HEK293 (cell line): Measurements from ENCODE around the gene SCAF1.
A peak's percentile ranks its signal among the peaks of the same experiment; 100 is the strongest.

Source experiments
- CTCF ChIA-PET: fragments of 350-600 bp; formaldehyde crosslinking; extraction: SDS; loops from one replicate; lab custom pipeline; 2021; ENCODE audit warnings: antibody characterized with exemption; lab: Yijun Ruan, JAX
- POLR2A ChIA-PET: fragments of 300-600 bp; formaldehyde crosslinking; extraction: SDS; loops from one replicate; lab custom pipeline; 2020; ENCODE audit warnings: antibody characterized with exemption, inconsistent platforms; lab: Yijun Ruan, JAX
- H3K27ac ChIP-seq: fragments of 200-500 bp; sonication (Bioruptor generic); 2 replicates; pipeline ENCODE4 v1.5.1; 2014; ENCODE audit warnings: low read depth, low read length, control low read depth, inconsistent platforms; ENCODE audit errors: extremely low read depth
- H3K36me3 ChIP-seq, 2 experiments: fragments of 200-500 bp in 1 of 2; sonication (Bioruptor generic) in 1 of 2; 1 replicate in 1 of 2; 2 replicates in 1 of 2; pipeline ENCODE4 v1.5.1; 2014 to 2017; ENCODE audit warnings: inconsistent platforms in 2 of 2, low read length in 2 of 2; ENCODE audit not compliant: control insufficient read depth in 2 of 2, insufficient read depth in 1 of 2
- H3K4me1 ChIP-seq: fragments of 200-500 bp; sonication (Bioruptor generic); 2 replicates; pipeline ENCODE4 v1.5.1; 2014; ENCODE audit warnings: mild to moderate bottlenecking, low read length, inconsistent platforms; ENCODE audit not compliant: control insufficient read depth, insufficient read depth
- H3K4me3 ChIP-seq: 2 replicates; pipeline ENCODE4 v1.5.1; 2011; ENCODE audit warnings: low read depth, mild to moderate bottlenecking, control low read depth, low read length, moderate library complexity
- H3K9me3 ChIP-seq: fragments of 200-500 bp; sonication (Bioruptor generic); 2 replicates; pipeline ENCODE4 v1.5.1; 2014; ENCODE audit warnings: low read depth, low read length, inconsistent platforms; ENCODE audit not compliant: control insufficient read depth, insufficient read depth
- BCL11A ChIP-seq: fragments of 450-650 bp; formaldehyde crosslinking; IDR thresholded peaks from 2 replicates; pipeline ENCODE4 v1.5.1; 2016; ENCODE audit warnings: low read depth, missing biosample characterization, missing genetic modification characterization
- FEZF1 ChIP-seq: fragments of 450-650 bp; formaldehyde crosslinking; IDR thresholded peaks from 2 replicates; pipeline ENCODE4 v1.5.1; 2016; ENCODE audit warnings: missing biosample characterization, missing genetic modification characterization
- GLIS2 ChIP-seq: fragments of 450-650 bp; formaldehyde crosslinking; IDR thresholded peaks from 2 replicates; pipeline ENCODE4 v1.5.1; 2016; ENCODE audit warnings: missing biosample characterization, missing genetic modification characterization
- PATZ1 ChIP-seq: fragments of 450-650 bp; formaldehyde crosslinking; IDR thresholded peaks from 2 replicates; pipeline ENCODE4 v1.5.1; 2016; ENCODE audit warnings: missing biosample characterization, missing genetic modification characterization
- PRDM10 ChIP-seq: fragments of 450-650 bp; formaldehyde crosslinking; IDR thresholded peaks from 2 replicates; pipeline ENCODE4 v1.5.1; 2016; ENCODE audit warnings: missing biosample characterization, missing genetic modification characterization
- PRDM4 ChIP-seq: fragments of 450-650 bp; formaldehyde crosslinking; IDR thresholded peaks from 2 replicates; pipeline ENCODE4 v1.5.1; 2017; ENCODE audit warnings: missing biosample characterization, missing genetic modification characterization
- SP7 ChIP-seq: fragments of 450-650 bp; formaldehyde crosslinking; IDR thresholded peaks from 2 replicates; pipeline ENCODE4 v1.5.1; 2016; ENCODE audit warnings: missing biosample characterization, missing genetic modification characterization
- ZBTB21 ChIP-seq: fragments of 450-650 bp; formaldehyde crosslinking; IDR thresholded peaks from 2 replicates; pipeline ENCODE4 v1.5.1; 2017; ENCODE audit warnings: missing biosample characterization, missing genetic modification characterization
- ZNF2 ChIP-seq: fragments of 450-650 bp; formaldehyde crosslinking; IDR thresholded peaks from 2 replicates; pipeline ENCODE4 v1.5.1; 2016; ENCODE audit warnings: missing biosample characterization, missing genetic modification characterization
- ZNF354C ChIP-seq: fragments of 450-650 bp; formaldehyde crosslinking; IDR thresholded peaks from 2 replicates; pipeline ENCODE4 v1.5.1; 2016; ENCODE audit warnings: missing biosample characterization, missing genetic modification characterization, low read depth, borderline replicate concordance
- ZNF416 ChIP-seq: fragments of 450-650 bp; formaldehyde crosslinking; IDR thresholded peaks from 2 replicates; pipeline ENCODE4 v1.5.1; 2016; ENCODE audit warnings: missing biosample characterization, missing genetic modification characterization
- ZNF513 ChIP-seq: fragments of 450-650 bp; IDR thresholded peaks from 2 replicates; pipeline ENCODE4 v1.5.1; 2018; ENCODE audit warnings: missing biosample characterization, missing genetic modification characterization
- ZNF530 ChIP-seq: fragments of 450-650 bp; formaldehyde crosslinking; IDR thresholded peaks from 2 replicates; pipeline ENCODE4 v1.5.1; 2016; ENCODE audit warnings: low read depth, missing biosample characterization, missing genetic modification characterization
- ZNF580 ChIP-seq: fragments of 450-650 bp; formaldehyde crosslinking; IDR thresholded peaks from 2 replicates; pipeline ENCODE4 v1.5.1; 2016; ENCODE audit warnings: missing biosample characterization, missing genetic modification characterization
- ZNF658 ChIP-seq: fragments of 450-650 bp; formaldehyde crosslinking; IDR thresholded peaks from 2 replicates; pipeline ENCODE4; 2016; ENCODE audit warnings: missing biosample characterization, missing genetic modification characterization
- ZNF791 ChIP-seq: fragments of 450-650 bp; formaldehyde crosslinking; IDR thresholded peaks from 2 replicates; pipeline ENCODE4 v1.5.1; 2016; ENCODE audit warnings: missing biosample characterization, missing genetic modification characterization
- ZNF830 ChIP-seq: fragments of 450-650 bp; IDR thresholded peaks from 2 replicates; pipeline ENCODE4 v1.5.0; 2018; ENCODE audit warnings: missing biosample characterization, missing genetic modification characterization, low read depth, mild to moderate bottlenecking, moderate library complexity

The SCAF1 gene

GRCh38 chr19:49686503-49687088 is 44.6 kb downstream of the SCAF1 start:
- POLR2A ChIA-PET, result interaction anchor here (1.9 kb wide), 1 partner anchor 11 kb away, joined by 6 read pairs; no protein-coding TSS in a partner anchor

GRCh38 chr19:49687150-49687549 is 45.1 kb downstream of the SCAF1 start:
- POLR2A ChIA-PET, result interaction anchor here (0.5 kb wide), 1 partner anchor 19 kb away, joined by 3 read pairs; no protein-coding TSS in a partner anchor
- CTCF ChIA-PET, result no interaction called here
- H3K36me3 ChIP-seq, result peaks cover 29 to 65% of the 10 kb centered on the region in 2 experiments
- no peaks in the 10 kb centered on the region for H3K9me3 ChIP-seq
- H3K4me3 ChIP-seq, result no peak overlapping the region
- peaks cover 8% of the 10 kb centered on the region for H3K4me1 ChIP-seq
- H3K27ac ChIP-seq, result no peak overlapping the region
- TF ChIP-seq BCL11A (tag by site-specific recombination) (no peak), PRDM10 (tag by site-specific recombination) (no peak)

More at GRCh38 chr19:49686503-49687088, 44.6 kb downstream of the SCAF1 start:
- peaks cover 8% of the 10 kb centered on the region for H3K4me1 ChIP-seq
- no peak overlapping the region for H3K4me3 ChIP-seq
- TF ChIP-seq GLIS2 (no peak), ZBTB21 (tag by site-specific recombination) (no peak), ZNF580 (tag by site-specific recombination) (no peak), ZNF791 (tag by site-specific recombination) (no peak)
- H3K27ac ChIP-seq, result no peak overlapping the region
- CTCF ChIA-PET, result interaction anchor here (0.6 kb wide), 2 partner anchors 15 to 180 kb away, joined by 3 read pairs; no protein-coding TSS in a partner anchor
- no peaks in the 10 kb centered on the region for H3K9me3 ChIP-seq
- H3K36me3 ChIP-seq, result peaks cover 34 to 71% of the 10 kb centered on the region in 2 experiments

- CTCF ChIA-PET, result interaction anchor here (0.8 kb wide), 1 partner anchor 15 kb away, joined by 4 read pairs; no protein-coding TSS in a partner anchor
- POLR2A ChIA-PET, result interaction anchor here (0.5 to 0.7 kb wide), 2 partner anchors 20 to 182 kb away, joined by 3 read pairs; no protein-coding TSS in a partner anchor
- H3K36me3 ChIP-seq, result peaks cover 24 to 59% of the 10 kb centered on the region in 2 experiments
- peaks cover 8% of the 10 kb centered on the region for H3K4me1 ChIP-seq
- no peaks in the 10 kb centered on the region for H3K9me3 ChIP-seq
- H3K27ac ChIP-seq, result no peak overlapping the region
- no peak overlapping the region for H3K4me3 ChIP-seq
- TF ChIP-seq ZNF530 (tag by site-specific recombination) (no peak), PRDM4 (tag by site-specific recombination) (peak; percentile 93), ZNF354C (tag by site-specific recombination) (no peak), SP7 (tag by site-specific recombination) (no peak), ZNF416 (tag by site-specific recombination) (no peak), PATZ1 (tag by site-specific recombination) (peak; percentile 54; the same call in 1 of the 2 replicates), ZNF2 (tag by site-specific recombination) (no peak), ZNF513 (tag by site-specific recombination) (no peak), ZNF830 (tag by site-specific recombination) (no peak), ZNF658 (no peak), GLIS2 (no peak), FEZF1 (tag by site-specific recombination) (no peak)
Measured at GRCh38 chr19:49687566-49688316, 45.7 kb downstream of the SCAF1 start.
